ENCODE results near the gene GFRAL.
"Not testable (repeated sequence)": the region's sequence is repeated elsewhere in the genome, so short reads cannot be mapped to it uniquely, and the experiment has no call there.

Gene GFRAL, protein sequence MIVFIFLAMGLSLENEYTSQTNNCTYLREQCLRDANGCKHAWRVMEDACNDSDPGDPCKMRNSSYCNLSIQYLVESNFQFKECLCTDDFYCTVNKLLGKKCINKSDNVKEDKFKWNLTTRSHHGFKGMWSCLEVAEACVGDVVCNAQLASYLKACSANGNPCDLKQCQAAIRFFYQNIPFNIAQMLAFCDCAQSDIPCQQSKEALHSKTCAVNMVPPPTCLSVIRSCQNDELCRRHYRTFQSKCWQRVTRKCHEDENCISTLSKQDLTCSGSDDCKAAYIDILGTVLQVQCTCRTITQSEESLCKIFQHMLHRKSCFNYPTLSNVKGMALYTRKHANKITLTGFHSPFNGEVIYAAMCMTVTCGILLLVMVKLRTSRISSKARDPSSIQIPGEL

DNA sequence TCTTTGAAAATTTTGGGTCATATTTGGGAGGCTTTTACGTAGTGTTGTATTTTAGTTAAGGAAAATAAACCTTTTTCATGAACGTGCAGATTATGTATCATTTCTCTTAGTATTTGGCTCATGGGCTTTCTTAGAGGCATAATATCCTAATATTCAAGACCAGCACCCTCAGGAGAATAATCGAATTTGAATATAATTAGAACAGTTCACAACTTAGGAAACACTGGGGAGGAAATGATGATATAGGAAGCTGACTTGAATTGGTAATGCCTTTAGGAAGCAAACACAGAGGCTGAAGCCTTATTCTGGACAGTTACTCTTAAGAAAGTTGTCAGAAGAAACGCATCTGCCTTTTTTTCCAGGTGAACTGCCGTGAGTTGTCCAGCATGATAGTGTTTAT is at the start of gene GFRAL:
Gene GFRAL, plus strand, starts transcription at position 301 of the 400 bp plus-strand sequence. Its CDS starts 86 bp downstream, at position 387.
- no peak for DNase-seq

DNA sequence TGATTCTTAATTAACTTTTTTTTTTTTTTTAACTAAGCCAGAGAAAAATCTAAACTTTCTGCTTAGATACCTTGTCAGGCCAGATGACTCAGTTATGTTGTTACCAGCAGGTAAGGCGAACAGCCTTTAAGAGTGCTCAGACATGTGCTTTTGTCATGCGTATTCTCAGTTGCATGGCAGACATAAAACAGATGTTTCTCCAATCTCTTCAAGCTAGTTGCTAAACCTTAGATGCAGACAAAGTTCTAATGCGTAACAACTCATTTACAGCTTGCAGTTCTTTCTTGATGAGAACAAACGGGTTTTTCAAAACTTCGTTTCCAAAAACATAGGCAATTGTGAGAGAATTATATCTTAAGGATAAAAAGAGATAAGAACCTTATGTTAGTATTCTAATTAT is 49.6 kb upstream of the GFRAL start:
- no peak for DNase-seq

DNA sequence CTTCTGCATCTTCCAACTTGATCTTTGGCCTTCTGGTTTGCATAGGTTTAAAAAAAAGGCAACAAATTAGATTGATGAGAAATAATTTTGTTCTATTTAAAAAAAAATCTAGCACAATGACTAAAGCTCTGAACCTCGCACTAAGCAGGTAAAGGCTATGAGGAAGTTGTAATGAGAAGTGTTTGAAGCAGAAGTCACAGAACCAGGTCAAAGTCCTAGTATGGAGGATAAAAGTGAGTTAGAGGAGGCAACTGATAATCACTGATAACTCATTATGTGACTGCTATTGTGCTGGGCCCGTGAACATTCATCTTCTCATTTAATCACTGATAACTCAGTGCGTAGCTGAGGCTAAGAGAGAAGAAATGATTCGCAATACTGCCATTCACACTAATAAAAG is 46.1 kb upstream of the GFRAL start:
- no peak for DNase-seq

DNA sequence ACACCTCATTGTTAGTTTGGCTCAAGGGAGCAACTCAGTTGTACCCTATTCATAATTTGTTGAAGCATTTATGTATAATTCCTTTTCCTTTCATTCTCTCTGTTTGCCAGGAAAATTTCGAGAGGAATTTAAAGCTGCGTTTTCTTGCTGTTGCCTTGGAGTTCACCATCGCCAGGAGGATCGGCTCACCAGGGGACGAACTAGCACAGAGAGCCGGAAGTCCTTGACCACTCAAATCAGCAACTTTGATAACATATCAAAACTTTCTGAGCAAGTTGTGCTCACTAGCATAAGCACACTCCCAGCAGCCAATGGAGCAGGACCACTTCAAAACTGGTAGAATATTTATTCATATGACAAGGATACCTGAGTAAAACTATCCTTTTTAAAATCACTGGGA is 45.2 kb upstream of the GFRAL start:
- no peak for DNase-seq

DNA sequence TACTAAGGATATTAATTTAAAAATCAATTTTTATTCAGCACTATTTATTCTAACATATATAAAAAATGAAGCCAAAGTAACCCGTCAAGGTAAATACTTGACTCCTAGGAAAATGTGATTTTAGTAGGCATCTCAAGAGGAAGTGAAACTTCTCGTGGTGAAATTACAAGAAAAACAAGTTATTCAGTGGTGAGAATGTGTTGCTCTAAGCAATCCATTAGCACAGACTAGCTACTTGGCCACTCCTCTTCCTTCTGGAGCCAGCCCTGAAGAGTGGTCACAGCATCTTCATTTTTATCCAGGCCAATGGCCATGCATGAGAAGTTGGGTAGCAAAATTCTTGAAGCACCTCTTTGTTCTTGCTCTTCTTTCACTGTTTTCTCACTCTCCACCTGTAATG is 40.4 kb upstream of the GFRAL start:
- no peak for DNase-seq

DNA sequence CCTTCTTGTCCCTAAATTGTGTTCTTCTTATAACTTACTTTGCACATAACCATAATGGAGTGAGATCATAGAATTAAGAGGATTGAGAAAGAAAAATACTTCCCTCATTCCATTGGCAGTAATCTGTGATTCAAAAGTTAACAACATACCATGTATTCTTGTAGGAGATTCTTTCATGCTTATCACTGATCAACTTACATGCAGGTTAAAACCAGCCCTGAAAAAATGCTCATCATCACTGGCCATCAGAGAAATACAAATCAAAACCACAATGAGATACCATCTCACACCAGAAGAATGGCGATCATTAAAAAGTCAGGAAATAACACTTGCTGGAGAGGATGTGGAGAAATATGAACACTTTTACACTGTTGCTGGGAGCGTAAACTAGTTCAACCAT is 36.5 kb upstream of the GFRAL start:
- DNase-seq, result no peak

DNA sequence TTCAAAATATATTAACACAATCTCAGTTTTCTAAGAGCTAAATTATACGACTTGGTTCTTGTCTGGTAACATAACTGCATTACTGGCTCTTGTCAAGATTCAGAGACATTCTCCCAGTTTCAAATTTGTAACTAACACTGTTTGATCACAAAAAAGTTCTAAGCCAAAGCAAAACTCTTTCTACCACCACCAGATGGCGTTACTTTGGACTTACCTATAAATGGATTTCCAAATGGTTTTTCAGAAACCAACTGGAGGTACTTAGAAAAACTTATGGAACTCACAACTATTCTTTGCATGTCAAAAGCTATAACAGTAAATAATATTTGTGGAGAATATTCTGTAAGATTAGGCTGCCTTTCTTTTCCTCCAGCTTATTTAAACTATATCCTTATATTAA is 34.2 kb upstream of the GFRAL start:
- DNase-seq, result no peak

DNA sequence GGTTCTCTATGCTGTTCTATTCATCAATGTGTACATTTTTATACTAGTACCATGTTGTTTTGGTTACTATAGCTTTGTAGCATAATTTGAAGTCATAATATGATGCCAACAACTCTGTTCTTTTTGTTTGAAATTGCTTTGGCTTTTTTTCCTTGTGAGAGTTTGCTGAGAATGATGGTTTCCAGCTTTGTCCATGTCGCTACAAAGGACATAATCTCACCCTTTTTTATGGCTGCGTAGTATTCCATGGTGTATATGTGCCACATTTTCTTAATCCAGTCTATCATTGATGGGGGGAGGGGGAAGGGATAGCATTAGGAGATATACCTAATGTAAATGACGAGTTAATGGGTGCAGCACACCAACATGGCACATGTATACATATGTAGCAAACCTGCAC is 30.1 kb upstream of the GFRAL start:
- DNase-seq, result not testable (repeated sequence)

DNA sequence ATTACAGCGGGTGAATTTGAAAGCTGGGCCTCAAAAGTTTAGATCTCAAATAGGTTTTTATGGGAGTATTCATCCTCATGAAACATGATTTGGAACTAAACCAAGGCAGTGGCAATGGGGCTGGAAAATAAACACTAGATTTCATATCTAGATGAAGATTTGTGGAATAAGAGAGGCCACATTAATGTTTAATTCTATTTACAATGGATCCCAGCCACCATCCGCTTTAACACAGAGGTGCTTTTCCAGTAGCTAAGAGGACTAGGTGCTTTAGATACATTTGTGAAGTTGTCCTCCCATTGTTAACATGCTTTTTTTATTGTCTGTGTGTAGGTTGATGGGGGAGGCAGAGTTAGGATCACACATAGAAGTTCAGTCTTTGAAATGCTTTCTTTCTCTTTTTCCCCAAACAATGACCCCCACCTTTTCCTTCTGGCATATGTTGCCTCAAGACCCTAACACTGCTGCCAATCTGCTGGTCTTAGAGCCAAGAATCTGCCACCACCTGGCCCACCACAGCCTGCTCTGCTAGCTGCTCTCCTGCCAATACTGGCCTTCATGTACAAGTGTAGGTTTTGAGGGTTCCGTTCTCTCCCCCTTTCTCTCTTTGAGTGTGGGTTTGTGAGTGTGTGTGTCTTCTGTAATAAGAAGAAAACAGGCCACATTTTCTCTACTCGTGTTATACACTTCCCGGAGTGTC is 27.8 kb upstream of the GFRAL start:
- DNase-seq, result no peak

DNA sequence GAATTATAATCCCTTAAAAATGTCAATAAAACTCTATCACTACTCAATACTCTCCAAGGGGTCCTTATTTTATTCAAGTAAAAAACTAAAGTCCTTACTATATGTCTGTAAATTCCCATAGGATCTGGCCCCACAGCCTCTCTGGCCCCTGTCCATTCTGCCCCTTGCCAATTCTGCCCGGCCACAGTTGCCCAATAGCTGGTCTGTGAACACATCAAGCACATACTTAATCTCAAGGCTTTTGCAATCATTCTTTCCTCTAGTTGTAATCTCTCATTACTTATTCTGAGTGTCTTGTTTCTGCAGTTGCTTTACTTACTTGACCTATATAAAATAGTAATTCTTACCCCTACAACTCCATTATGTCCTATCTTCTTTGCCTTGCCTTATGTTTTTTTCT is 22.5 kb upstream of the GFRAL start:
- no peak for DNase-seq

DNA sequence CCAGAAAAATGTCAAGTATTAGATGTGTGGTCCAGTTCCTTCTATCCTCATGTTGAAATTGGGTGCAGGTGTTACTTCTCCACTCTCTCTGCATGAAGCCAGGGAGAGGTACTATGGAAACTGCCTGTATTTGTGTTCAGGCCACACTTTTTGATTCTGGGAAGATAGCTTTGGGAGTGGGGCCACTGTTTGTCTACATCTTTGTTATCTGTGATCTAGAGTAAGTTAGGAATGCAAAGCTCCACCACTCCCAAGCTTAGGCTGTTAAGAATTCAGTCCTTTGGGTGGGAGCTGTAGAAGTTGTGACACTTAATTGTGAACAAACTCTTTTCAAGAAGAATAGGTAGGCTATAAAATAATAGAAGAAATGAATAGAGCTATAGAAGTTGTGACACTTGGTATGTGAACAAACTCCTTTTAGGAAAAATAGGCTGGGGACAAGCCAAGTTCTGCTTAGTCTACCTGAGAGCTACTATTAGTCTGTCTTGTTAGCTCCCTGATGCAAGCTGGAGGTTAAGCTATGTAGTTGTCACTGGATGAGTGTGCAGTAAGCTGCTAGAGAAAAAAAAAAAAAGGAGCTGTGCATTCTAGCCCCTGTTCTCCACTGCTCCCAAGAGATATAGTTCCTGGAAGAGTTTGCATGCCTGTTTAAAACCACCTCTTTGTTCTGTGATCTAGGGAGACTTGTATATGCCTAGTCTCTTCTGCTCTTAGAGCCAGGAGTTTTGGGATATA is 7.1 kb upstream of the GFRAL start:
- no peak for DNase-seq

DNA sequence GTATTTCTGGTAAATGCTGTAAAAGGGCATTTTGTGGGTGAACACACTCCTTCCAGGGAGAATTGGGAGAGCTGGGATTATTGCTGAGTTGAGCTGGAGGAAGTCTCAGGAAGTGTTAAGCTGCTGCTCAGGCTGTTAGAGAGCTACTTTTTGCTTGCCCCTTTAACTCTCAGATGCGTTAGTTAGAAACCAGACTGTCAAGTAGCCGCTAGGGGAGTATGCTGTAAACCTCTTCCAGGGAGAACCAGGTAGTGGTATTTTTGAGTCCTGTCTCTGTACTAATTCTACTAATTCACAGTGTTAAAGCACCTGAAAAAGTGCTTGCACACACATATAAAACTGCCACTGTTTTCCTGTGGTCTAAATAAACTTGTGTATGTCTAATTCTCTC is 6.6 kb upstream of the GFRAL start:
- DNase-seq, result no peak

DNA sequence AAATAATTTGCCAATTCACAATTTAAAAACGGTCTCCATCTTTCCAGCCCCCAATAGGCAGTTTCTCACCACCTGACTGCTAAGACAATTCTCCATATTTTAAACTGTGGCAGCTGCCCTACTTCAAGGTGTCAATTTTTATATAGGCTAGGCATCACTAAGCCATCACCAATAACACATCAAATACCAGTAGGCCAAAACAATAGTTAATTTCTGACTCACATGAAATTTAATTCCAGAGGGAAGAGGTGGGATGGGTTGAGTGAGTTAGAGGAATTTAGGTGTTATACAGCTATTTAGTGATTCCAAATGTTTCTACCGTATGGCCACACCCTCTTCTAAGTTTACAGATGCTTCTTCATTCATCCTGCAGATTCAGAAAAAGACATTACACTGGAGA is 49.9 kb downstream of the GFRAL start:
- no peak for DNase-seq

DNA sequence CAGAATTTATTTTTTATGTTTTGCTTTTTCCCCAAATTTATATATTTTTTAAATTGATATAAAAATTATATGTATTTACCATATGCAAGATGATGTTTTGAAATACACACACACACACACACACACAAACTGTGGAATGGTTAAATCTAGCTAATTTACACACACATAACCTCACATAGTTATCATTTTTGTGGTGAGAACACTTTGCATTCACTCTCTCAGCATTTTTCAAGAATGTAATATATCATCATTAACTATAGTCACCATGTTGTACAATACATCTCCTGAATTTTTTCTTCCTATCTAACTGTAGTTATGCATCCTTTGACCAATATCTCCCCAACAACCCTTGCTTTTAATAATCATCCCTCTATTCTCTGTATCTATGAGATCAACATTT is 52.2 kb downstream of the GFRAL start:
- DNase-seq, result no peak

DNA sequence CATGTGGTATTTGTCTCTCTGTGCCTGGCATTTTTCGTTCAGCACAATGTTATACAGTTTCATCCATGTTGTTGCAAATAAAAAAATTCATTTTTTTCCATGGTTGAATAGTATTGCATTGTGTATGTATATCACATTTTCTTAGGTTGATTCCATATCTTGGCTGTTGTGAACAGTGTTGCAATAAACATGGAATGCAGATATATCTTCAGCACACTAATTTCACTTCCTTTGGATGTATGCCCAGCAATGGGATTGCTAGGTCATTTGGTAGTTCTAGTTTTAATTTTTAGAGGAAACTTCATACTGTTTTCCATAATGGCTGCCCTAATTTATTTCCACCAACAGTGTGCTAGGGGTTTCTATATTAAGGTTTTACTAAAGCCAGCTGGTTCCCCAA is 52.6 kb downstream of the GFRAL start:
- no peak for DNase-seq

DNA sequence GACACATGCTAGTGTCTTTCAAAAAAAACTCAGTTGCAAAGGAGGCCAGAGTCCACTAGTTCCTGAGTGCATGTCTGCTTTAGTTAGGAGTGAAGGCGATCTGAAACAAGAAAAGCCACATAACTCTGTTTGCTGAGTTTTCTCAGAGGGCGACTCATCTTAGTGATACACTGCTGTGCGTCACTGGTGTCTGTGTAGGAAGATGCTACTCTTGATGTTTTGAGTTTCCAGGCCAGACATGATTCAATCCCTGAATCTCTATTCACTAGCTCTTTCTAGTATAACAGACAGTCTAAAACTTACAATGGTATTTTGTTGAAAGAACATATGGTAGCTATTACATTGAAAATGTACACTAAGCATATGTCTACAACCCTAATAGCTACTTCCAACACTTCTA is 60.9 kb downstream of the GFRAL start:
- DNase-seq, result no peak

DNA sequence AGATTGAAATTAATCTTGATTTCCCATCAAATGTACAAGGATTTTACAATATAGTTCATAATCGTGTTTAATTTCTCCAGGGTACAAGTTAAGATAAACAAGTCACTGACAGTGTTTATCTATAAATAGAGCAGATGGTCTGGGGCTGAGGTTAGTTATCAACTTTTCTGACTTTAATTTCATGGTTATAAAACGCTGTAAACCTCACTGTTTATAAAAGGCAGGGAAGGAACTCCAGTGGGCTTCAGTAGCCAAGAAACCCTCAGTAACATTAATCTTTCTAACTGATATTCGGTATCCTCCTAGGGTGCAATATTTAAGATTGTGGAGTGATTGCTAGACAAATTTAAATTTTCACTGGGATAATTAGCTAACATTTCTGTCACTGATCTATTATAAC is 68.6 kb downstream of the GFRAL start:
- no peak for DNase-seq

DNA sequence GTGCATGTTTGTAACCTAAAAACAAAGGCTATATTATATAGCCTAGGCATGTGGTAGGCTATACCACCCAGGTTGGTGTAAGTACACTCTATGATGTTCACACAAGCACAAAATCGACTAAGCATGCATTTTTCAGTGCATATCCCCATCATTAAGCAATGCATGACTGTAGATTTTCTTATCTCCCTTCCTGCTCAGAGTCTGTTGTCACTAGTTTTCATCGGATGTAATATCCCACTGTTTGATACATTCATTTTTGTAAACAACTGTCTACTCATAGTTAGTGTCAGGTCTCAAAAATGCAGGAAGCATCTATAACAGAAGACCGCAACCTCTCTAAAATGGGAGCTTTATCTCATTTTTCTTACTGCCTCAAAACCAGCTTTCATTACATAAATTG is 70.7 kb downstream of the GFRAL start:
- DNase-seq, result no peak

DNA sequence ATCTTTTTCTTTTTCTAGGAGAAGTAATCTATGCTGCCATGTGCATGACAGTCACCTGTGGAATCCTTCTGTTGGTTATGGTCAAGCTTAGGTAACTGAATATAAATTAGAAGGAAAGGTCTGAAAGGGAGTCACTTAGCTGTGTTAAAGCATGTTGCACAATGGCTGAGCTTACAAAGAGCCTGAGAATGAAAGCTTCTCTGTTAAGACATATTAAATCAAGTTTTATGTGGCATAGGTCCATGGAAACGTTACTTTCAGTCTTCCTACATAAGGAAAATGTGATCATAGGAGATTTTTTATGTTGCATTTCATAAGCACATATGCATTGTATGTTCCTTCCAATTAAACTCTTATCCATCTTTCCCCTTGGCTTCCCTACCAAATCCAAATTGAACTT is 72.1 kb downstream of the GFRAL start:
- no peak for DNase-seq

DNA sequence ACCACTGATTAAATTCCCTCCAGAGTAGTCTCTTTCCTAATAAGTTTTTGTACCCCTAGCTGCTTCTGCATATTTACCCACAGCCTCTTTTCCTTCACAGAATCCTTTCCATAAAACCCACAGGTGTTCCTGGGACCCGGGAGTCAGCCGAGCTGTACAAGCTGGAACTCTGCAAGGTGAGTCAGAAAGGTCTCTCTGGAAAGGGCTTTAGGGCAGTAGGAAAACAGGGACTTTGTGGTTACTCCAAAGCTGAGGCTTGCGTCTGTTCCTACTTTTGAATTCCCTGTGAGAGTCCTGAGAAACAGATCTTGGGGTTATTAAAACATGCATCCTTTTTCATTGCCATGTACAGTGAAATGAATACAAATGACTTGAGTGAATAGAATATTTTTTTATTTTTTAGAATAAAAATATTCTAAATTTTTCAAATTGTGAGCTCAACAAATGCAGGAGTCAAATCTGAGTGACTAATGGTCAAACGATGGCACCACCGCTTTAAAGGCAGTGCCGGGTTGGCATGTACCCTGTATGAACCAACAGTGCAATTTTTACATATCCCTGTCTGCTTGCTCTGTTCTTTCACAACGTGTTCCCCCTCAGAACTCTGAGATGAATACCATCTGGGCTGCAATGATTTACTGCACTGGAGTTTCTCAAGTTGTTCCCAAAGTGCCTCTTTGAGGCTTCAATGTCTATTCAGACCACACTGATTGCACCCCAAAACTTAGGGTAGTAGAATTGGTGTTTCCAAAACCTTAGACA is 78.4 kb downstream of the GFRAL start:
- DNase-seq, result no peak

DNA sequence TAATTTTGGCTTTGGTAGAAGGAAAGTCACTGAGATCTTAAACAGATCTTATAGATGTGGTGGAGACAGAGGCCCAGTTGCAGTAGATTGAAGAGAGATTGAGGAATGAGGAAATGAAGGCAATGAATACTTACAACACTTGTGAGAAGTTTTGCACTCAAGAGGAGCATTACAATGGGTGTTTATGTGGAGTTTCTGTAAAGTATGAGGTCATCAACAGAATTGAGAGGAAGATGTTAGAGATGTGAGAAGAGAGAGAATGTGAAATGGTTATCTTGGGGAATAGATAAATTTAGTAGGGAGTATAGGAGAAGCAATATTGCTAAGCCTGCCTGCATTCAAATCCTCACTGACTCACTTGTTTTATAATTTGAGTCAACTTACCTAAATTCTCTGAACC is 83.4 kb downstream of the GFRAL start:
- DNase-seq, result no peak

DNA sequence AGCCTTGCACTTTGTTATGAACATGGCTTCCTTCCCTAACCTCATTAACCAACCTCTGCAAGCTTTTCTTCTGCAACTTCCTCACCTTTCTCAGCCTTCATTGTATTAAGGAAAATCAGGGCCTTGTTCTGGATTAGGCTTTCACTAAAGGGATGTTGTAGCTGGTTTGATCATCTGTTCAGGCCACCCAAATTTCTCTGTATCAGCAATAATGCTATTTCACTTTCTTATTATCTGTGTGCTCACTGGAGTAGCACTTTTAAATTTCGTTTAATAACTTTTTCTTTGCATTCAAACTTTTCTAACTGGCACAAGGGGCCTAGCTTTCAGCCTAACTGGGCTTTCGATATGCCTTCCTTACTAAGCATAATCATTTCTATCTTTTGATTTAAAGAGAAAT is 96.7 kb downstream of the GFRAL start:
- DNase-seq, result no peak

DNA sequence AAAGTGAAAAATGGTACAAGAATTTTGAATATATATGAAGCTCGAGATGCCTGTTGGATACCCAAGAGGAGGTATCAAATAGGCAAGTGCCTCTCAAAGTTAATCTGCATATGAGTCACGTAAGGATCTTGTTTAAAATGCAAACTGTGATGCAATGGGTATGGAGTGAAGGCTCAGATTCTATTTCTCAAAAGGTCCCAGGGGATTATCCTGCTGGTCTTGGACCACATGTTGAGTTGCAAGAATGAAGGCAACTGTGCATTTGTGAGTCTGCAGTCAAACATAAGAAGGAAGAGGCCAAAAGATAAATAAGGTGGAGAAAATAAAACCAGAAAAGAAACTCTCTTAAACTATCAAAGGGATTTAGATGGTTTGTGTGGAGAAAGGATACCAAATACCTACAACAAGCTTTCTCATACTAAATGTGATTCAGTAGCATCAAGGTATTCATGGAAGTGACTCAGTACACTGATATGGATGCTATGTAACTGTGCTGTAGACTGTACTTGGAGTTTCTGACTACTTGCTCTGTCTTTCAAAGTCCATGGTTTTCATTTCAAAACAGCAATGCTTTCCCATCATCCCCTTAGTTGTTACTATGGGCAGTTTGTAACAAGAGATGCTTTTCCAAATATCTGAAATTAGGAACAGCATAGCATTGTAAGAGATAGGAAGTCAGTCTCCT is 106.3 kb downstream of the GFRAL start:
- DNase-seq, result no peak

All from CD4-positive, alpha-beta T cell treated with Interleukin-6 for 4 hours (primary cell).